Ovary (tissue), 3 donors: ENCODE measurements around the gene WSB1.

Experiments used
- POLR2A ChIP-seq: fragments of 450-650 bp; IDR thresholded peaks from one replicate; pipeline ENCODE4 v1.6.1; 2017; ENCODE audit warnings: antibody characterized with exemption, mild to moderate bottlenecking, moderate library complexity
- TF ChIP-seq, protein P1 (sequence below), 3 donors: fragments of 450-650 bp in 2 of 3; fragments of 200-600 bp in 1 of 3; IDR thresholded peaks; one replicate each; pipeline versions ENCODE4 v1.5.1 to v1.8.0; 2016 to 2022; ENCODE audit warnings: antibody characterized with exemption in 3 of 3, mild to moderate bottlenecking in 1 of 3
- donor health status: DM: no; HTN: no; CAD: no.

DNA sequence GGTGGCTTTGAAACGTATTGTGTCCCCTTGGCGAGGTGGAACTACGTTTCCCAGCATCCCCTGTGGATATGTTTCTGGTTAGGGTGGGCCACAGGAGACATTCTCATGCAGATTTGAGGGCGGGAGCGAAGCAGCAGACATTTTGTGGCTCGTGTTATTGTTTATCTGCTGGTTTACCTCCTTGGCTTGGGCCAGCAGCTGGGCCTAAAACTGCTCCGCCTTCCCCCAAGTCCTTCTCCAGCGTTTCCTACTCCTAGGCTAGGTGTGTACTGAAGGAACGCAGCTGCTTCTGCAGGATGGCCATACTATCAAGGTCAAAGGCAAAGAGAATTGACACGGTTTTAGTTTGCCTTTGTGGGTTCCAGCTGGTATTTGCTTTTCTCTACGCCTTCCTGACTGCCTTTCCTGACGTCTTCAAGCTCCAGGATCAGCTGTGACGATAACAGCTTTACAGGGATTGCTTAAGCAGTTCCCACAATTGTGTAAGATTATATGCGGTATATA is 17.2 kb upstream of the WSB1 start:
- no peak for TF ChIP-seq POLR2A
- TF ChIP-seq, protein P1, sequence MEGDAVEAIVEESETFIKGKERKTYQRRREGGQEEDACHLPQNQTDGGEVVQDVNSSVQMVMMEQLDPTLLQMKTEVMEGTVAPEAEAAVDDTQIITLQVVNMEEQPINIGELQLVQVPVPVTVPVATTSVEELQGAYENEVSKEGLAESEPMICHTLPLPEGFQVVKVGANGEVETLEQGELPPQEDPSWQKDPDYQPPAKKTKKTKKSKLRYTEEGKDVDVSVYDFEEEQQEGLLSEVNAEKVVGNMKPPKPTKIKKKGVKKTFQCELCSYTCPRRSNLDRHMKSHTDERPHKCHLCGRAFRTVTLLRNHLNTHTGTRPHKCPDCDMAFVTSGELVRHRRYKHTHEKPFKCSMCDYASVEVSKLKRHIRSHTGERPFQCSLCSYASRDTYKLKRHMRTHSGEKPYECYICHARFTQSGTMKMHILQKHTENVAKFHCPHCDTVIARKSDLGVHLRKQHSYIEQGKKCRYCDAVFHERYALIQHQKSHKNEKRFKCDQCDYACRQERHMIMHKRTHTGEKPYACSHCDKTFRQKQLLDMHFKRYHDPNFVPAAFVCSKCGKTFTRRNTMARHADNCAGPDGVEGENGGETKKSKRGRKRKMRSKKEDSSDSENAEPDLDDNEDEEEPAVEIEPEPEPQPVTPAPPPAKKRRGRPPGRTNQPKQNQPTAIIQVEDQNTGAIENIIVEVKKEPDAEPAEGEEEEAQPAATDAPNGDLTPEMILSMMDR (IDR thresholded peaks at IDR 0.05), result no peak
